ENCODE results near the gene PRKN.
"Not testable (repeated sequence)": the region's sequence is repeated elsewhere in the genome, so short reads cannot be mapped to it uniquely, and the experiment has no call there.

The PRKN gene

DNA sequence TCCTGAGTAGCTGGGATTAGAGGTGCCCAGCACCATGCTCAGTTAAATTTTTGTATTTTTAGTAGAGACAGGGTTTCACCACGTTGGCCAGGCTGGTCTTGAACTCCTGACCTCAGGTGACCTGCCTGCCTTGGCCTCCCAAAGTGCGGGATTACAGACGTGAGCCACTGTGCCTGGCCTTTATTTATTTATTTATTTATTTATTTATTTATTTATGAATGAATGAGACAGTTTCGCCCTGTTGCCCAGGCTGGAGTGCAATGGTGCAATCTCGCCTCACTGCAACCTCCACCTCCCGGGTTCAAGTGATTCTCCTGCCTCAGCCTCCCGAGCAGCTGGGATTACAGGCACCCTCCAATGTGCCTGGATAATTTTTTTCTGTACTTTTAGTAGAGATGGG is 48.7 kb downstream of the PRKN start:
- DNase-seq (ENCODE audit: low read depth in 3 of 3, low spot score in 1 of 3), result not testable (repeated sequence)

DNA sequence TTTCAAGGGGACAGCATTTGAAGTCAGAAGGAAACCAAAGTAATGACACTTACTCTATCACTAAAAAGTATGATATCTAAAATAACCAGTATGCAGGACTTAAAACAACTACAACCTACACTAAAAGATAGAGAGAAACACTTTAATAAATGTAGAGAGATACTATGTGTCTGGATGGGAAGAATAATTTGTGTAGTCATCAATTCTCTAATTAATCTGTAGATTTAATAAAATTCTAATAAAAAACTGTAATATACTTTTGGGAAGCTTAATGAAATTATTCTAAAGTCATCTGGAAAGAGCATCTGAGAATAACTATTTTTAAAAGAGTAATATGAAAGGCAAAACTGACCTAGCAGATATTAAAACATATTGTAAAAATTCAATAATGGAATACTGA is 52.1 kb downstream of the PRKN start:
- DNase-seq (ENCODE audit: low read depth in 3 of 3, low spot score in 1 of 3), result no peak

GRCh38 chr6:162674452-162674851 is 53.1 kb downstream of the PRKN start:
- DNase-seq (ENCODE audit: low read depth in 3 of 3, low spot score in 1 of 3), result no peak

- DNase-seq (ENCODE audit: low read depth in 3 of 3, low spot score in 1 of 3), result no peak
Measured at GRCh38 chr6:162671580-162672165, 55.9 kb downstream of the PRKN start.

DNA sequence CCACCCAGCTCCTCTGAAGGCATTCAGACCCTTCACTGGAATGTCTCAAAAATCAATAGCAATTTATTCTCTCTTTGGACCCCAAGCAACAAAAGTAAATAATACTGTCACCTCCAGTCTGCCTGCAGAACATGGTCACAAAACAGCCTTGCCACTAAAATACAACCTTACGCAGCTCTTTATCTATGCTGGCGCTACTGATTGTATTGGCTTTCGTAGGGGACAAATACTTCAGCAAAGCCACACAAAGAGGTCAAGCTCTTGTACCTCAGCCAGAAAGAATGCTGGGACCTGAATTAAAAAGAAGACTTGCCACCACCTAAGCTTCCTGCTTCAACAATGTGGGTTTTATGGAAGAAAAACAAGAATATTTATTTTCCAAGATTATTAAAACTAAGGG is 57.2 kb downstream of the PRKN start:
- no peak for DNase-seq (ENCODE audit: low read depth in 3 of 3, low spot score in 1 of 3)

GRCh38 chr6:162666246-162666645 is 61.3 kb downstream of the PRKN start:
- DNase-seq (ENCODE audit: low read depth in 3 of 3, low spot score in 1 of 3), result no peak

DNA sequence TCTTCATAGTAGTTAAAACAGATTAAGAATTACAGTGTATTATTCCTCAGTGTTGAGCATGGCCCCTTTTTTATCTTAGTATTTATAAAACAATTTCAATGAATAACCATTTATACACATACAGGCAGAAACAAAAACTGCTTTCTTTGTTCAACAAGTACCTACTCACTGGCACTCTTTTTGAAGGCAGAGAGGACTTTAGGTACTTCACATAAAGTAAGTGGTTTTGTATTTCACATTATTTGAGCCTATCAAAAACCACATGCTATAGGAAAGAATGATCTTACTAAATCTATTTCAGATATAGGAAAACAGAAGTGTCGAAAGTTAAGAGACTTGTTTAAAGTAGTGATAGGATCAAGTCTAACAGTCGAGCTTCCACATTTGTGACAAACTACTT is 73.8 kb downstream of the PRKN start:
- DNase-seq (ENCODE audit: low read depth in 3 of 3, low spot score in 1 of 3), result no peak

- no peak for DNase-seq (ENCODE audit: low read depth in 3 of 3, low spot score in 1 of 3)
Measured at GRCh38 chr6:162651505-162651904, 76.1 kb downstream of the PRKN start.

- no peak for DNase-seq (ENCODE audit: low read depth in 3 of 3, low spot score in 1 of 3)
Measured at GRCh38 chr6:162649271-162649670, 78.3 kb downstream of the PRKN start.

- no peak for DNase-seq (ENCODE audit: low read depth in 3 of 3, low spot score in 1 of 3)
Measured at GRCh38 chr6:162644153-162644552, 83.4 kb downstream of the PRKN start.

DNA sequence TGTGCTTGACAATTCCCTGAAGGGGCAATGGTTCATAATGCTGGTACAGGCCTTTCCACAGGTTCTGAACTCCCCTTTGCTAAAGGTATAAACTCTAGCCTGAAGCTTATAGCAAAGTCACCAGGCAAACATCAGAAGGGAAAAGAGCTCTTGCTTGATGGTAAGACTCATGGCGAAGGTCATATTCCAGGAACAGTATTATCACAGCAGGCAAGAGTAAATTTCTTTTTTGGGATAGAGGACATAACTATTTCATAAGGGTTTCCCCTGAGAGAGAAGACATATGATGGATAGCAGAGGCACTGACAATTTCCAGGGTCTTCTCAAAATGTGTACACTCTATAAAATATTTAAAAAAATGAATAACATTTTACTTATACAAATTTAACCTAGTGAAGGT is 86.8 kb downstream of the PRKN start:
- no peak for DNase-seq (ENCODE audit: low read depth in 3 of 3, low spot score in 1 of 3)

- DNase-seq (ENCODE audit: low read depth in 3 of 3, low spot score in 1 of 3), result no peak
Measured at GRCh38 chr6:162639951-162640350, 87.6 kb downstream of the PRKN start.

DNA sequence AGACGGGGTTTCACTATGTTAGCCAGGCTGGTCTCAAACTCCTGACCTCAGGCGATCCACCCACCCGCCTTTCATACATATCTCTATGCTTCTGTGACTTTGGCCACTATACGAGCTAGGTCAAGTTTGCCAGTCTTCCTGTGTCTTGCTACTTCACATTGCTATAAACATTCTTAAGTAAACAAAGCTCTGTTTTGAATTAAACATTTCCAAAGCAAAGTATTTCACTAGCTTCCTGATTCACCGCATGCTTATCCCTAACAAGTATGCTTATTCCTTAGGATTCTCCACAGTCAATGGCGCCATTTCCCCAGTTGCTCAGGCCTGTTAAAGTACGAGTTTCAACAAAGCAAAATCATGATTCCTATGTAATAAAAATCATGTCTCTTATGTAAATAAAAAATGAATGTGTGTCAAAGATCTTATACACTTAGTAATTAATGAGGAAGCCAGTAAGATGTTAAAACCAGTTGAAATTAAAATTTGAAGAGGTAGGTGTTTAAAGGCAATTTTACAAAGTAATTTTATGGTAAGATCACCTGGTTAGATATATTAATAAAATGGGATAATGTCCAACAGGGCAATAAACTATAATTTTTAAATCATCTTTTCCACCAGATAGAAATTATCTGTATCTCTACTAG is 88.5 kb downstream of the PRKN start:
- DNase-seq (ENCODE audit: low read depth in 3 of 3, low spot score in 1 of 3), result no peak

DNA sequence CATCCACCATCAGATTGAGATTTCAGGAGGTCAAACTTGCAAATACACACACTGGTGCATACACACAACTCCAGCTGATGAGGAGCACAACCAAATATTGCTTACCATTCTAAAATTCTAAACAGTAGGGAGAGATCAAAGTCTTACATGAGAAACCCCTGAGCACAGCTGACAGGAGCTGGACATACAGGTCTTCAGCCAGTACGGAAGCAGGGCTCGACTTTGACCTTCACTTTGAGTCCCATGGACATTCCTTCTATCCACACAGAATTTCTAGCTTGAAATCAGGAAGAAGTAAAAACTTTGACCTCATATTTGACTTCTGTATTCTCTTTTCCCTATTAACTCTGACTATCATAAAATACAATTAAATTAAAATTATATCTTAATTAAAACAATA is 90.2 kb downstream of the PRKN start:
- DNase-seq (ENCODE audit: low read depth in 3 of 3, low spot score in 1 of 3), result no peak

GRCh38 chr6:162636167-162636566 is 91.4 kb downstream of the PRKN start:
- DNase-seq (ENCODE audit: low read depth in 3 of 3, low spot score in 1 of 3), result no peak

GRCh38 chr6:162631546-162631945 is 96.0 kb downstream of the PRKN start:
- no peak for DNase-seq (ENCODE audit: low read depth in 3 of 3, low spot score in 1 of 3)

- DNase-seq (ENCODE audit: low read depth in 3 of 3, low spot score in 1 of 3), result no peak
Measured at GRCh38 chr6:162630069-162630468, 97.5 kb downstream of the PRKN start.

GRCh38 chr6:162627825-162628224 is 99.7 kb downstream of the PRKN start:
- no peak for DNase-seq (ENCODE audit: low read depth in 3 of 3, low spot score in 1 of 3)

GRCh38 chr6:162627362-162627761 is 100.2 kb downstream of the PRKN start:
- DNase-seq (ENCODE audit: low read depth in 3 of 3, low spot score in 1 of 3), result no peak

DNA sequence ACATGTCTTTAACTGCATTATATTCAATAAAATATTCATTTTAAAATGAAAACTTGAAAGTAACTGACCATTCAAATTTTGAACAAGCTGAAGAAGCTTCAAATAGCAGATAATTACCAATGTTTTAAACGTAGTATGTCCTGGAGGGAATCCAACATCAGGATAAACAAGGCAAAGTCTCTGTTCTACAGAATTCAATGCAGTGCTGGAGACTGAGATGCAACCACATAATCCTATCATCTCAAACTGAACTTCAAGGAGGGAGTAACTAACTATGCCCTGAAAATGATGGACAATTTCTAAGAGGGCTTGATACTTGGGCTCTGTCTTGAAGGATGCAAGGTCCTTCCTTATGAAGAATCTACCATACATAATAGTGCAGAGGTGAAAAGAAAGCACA is 100.7 kb downstream of the PRKN start:
- DNase-seq (ENCODE audit: low read depth in 3 of 3, low spot score in 1 of 3), result no peak

GRCh38 chr6:162625846-162626540 is 101.6 kb downstream of the PRKN start:
- no peak for DNase-seq (ENCODE audit: low read depth in 3 of 3, low spot score in 1 of 3)

DNA sequence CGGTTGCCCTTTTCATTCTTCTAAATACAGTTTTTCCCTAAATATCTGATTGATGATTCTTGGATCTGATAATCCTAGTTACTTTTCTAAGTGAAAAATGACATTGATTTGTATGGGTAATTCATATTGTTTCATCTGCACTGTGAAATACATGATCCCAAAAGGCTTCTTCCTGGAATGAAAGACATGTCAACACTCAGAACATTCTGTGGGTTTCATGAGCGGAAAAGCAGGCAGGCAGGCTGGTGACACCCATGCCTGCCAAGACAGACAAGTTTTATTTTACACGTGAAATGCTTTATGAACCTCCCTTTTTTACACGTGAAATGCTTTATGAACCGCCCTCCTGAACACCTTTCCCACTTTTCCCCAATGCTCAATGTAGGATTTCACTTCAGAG is 105.0 kb downstream of the PRKN start:
- DNase-seq (ENCODE audit: low read depth in 3 of 3, low spot score in 1 of 3), result no peak

GRCh38 chr6:162621246-162621645 is 106.3 kb downstream of the PRKN start:
- no peak for DNase-seq (ENCODE audit: low read depth in 3 of 3, low spot score in 1 of 3)

Measured in stimulated activated CD4-positive, alpha-beta T cell treated with anti-CD3 and anti-CD28 coated beads, TNF-alpha, amount 100 ng/mL, for 1 hour (primary cell).